IPS DF 4.7 (cell line): ENCODE data around the gene S100A14.

Source experiments
- DNase-seq: peaks from one replicate; pipeline ENCODE4 v3.0.0-alpha.2; 2013; ENCODE audit warnings: low spot score; ENCODE audit errors: extremely low read depth

Gene S100A14

DNA sequence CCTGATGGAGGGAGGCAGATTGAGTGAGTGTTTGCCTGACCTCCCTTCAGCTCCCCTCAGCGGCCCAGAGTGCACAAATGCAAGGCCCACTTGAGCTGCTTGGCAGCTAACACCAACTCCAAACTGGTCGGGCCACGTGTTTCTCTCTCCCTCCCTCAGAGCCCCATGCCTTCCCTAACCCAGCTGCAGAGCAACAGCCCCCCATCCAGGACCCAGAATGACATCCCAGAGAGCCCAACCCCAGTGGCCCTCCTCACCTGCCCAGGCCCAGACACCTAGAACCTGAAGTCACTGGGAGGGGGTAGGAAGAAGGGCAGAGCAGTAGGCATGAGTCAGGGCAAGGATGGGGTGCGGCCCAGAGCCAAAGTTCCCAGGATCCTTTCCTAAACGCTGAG is 789 bp upstream of the S100A14 start:
- no peak for DNase-seq

GRCh38 chr1:153615406-153615805 is 719 bp downstream of the S100A14 start:
- no peak for DNase-seq

DNA sequence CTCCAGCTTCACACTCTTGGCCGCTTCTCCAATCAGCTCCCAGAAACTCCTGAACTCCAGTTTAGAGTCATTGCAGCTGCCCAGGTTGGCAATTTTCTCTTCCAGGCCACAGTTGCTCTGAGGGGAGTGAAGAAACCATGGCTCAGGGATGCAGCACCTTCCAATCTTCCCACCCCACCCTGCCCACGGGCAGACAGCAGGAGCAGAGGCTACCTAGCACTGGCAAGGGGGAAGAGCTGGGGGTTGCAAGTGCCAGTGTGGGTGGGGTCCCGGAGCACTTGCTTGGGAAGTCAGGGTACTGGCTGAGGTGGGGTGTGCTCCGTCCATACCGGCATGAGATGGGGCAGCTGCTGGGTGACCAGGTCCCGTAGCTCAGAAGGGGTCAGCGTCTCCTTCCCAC is 1.2 kb downstream of the S100A14 start:
- no peak for DNase-seq

GRCh38 chr1:153614189-153614900 is 1.8 kb downstream of the S100A14 start:
- DNase-seq, result no peak

- no peak for DNase-seq
These were observed 2.7 kb downstream of the S100A14 start for GRCh38 chr1:153613406-153613805.

DNA sequence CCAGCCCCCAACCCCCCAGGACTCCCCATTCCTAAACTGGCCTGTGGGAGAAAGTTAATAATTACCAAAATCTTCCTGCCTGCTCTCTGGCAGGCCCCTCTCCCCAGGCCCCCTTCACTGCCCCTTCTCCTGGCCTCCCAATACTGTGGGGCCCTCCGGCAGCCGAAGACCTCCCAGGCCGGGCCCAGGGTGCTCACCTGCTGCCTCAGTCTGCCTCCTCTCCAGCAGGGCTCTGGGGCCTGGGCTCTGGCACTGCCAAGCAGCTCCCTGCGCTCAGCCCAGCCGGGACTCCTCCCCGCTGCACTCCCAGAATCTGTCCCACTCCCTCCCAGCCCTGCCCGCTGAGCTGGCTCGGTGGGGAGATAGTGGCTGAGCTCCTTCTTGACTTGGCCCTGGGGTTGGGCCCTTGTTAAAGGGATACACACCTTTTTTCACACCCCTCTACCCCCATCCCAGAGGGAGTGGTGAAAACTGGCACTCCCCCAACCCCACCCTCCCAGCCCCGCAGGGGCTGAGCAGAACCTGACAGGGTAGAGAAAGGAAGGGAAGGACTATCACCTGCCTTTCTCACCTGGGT is 3.3 kb downstream of the S100A14 start, which contains the start of gene S100A16:
S100A16 (minus strand) TSS at position 383 of the 577 bp plus-strand sequence. CDS start 4,986 bp downstream, outside the sequence.
- no peak for DNase-seq

DNA sequence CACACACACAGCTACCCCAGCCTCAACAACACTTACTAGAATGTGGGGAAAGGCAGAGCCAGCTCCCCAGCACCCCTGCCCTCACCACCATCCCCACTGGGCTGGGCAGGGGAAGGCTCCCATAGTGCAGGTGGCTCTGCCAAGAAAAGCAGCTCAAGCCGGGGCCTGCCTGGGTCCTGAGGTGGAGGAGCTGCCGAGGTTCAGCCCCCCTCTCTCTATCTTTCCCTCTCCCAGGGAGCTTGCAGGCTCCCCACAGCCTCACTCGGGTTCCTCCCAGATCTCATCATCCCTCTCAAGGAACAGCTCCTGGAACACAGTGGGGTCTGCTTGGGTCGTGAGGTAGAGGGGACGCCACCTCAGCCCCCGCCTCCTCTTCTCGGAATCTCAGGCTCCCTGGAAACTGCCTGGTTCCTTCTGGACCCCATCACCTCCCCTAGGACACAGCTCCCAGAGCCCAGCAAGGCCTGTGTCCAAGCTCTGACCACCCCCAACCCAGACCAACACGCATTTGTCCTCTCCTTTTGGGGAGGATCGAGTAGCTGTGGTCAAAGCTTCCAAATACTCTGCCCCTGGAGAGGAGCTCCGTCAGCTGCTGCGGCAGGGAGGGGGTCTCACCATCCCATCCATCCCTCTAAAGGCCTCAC is 3.9 kb downstream of the S100A14 start:
- DNase-seq, result no peak

DNA sequence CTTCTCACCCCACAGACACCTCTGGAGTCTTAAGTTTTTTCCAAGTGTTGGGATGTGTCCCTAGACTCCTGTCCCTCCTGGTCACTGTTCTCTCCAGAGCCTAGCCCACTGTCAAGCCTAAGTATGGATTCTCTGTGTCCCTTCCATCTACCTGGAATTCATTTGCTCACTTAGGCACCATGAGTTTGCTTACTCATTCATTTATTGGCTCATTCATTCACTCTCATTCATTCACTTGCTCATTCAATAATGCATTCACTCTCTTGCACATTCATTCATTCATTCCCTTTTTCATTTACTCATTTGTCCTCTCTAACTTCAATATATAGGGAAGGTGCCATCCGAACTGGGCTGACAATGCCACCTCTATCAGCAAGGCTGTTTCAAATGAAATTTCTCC is 4.8 kb downstream of the S100A14 start:
- DNase-seq, result no peak

DNA sequence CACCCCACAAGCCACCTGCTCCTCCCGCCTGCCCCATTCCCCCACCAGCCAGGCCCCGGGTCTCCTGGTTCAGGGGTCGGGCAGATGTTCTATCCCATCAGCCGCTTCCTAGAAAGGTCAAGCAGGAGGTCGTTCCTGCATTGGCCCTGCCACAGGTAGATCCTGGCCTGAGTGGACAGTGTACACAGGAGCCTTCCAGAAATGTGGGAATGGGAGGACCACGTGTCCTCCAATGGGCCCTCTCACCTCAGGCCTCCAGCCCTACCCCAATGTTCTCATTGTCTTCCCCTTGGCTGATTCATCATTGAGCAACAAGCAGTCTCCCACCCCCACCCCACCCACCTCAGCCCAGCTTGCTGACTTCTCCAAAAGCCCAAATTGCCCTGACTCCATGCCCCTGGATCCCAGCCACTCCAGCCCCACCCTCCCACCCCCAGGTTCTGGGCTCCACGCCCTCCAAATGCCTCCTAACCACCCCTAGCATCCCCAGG is 5.3 kb downstream of the S100A14 start:
- DNase-seq, result no peak

- no peak for DNase-seq
These were observed 5.8 kb downstream of the S100A14 start for GRCh38 chr1:153610334-153610733.

- DNase-seq, result no peak
These were observed 6.6 kb downstream of the S100A14 start for GRCh38 chr1:153609585-153609907.

- no peak for DNase-seq
These were observed 7.2 kb downstream of the S100A14 start for GRCh38 chr1:153608742-153609584.

GRCh38 chr1:153608089-153608682 is 7.9 kb downstream of the S100A14 start:
- no peak for DNase-seq

DNA sequence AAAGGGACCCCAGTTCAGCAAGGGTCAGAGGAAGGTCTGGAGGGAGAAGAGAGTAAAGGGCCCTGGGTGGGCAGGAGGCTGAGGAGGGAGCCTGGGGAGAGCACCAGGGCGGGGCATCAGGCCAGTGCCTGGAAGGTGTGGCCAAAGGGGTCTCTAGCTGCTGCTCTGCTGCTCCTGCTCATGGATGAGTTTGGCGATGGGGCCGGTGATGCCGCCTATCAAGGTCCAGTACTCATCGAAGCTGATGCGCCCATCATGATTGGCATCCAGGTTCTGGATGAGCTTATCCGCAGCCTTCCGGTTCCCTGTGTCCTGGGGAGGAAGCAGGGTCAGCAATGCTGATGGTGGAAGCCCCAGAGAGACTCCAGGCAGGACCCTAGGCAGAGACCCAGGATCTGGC is 8.7 kb downstream of the S100A14 start:
- no peak for DNase-seq

GRCh38 chr1:153606194-153606593 is 9.9 kb downstream of the S100A14 start:
- no peak for DNase-seq

GRCh38 chr1:153602749-153603148 is 13.4 kb downstream of the S100A14 start:
- DNase-seq, result no peak

GRCh38 chr1:153599847-153600246 is 16.3 kb downstream of the S100A14 start:
- no peak for DNase-seq

DNA sequence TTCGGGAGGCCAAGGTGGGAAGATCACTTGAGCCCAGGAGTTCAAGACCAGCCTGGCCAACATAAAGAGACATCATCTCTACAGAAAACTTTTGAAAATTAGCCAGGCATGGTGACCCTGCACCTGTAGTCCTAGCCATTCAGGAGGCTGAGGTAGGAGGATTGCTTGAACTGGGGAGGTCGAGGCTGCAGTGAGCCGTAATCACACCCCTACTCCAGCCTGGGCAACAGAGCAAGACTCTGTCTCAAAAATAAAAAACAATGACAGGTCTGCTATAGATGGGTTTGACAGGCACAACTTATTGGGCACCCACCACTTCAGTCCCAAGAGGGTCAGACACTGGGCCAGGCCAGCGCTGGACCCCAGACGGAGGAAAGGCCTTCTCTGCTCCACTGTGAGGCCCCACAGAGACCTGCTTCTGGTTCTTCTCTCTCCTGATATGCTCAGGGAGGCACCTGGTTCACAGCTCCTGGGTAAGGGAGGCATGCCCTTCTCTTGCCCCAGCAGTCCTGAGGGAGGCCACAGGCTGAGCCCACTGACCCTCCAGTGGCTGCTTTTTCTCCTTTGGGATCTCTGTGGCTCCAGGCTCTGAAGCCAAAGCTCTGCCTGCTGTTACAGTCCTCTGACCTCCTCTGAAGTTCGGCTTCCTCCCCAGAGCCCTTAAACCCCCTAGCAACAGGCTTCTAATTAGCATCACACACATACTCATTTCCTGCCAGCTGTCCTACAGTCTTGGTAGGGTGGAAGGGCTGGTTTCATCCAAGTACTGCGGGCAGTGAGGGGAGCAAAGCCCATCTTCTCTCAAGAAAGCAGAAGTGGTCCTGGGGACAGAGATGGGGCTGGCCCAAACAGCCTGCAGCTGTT is 17.6 kb downstream of the S100A14 start:
- peak; percentile 81 for DNase-seq

DNA sequence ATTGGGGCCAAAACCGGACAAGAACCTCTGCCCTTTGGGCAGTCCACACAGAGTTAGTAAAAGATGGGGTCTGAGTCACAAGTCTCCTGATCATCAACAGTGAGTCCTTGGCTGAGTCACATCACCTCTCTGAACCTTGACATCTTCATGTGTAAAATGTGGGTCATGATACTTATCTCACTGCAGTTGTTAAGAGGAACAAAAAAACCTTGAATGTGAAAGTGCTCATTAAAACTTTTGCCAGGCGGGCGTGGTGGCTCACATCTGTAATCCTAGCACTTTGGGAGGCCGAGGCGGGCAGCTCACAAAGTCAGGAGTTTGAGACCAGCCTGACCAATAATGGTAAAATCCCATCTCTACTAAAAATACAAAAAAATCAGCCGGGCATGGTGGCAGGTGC is 18.9 kb downstream of the S100A14 start:
- no peak for DNase-seq

- DNase-seq, result no peak
These were observed 23.4 kb downstream of the S100A14 start for GRCh38 chr1:153592748-153593147.
